Esophagus squamous epithelium (tissue), 4 donors: ENCODE measurements around the gene GDPD1.

Experiments
- POLR2A ChIP-seq, 4 donors: fragments of 450-650 bp; IDR thresholded peaks; one replicate each; pipeline ENCODE4 v1.6.1; 2017; ENCODE audit warnings: antibody characterized with exemption in 4 of 4, mild to moderate bottlenecking in 4 of 4, moderate library complexity in 3 of 4
- TF ChIP-seq, protein P1 (sequence below), 6 experiments: fragments of 450-650 bp in 4 of 6; fragments of 200-600 bp in 2 of 6; sonication (generic) in 2 of 6; IDR thresholded peaks; one replicate each; pipeline ENCODE4 v1.5.1; 2016 to 2019; ENCODE audit warnings: antibody characterized with exemption in 6 of 6, mild to moderate bottlenecking in 4 of 6, moderate library complexity in 4 of 6

- TF ChIP-seq, protein P1, sequence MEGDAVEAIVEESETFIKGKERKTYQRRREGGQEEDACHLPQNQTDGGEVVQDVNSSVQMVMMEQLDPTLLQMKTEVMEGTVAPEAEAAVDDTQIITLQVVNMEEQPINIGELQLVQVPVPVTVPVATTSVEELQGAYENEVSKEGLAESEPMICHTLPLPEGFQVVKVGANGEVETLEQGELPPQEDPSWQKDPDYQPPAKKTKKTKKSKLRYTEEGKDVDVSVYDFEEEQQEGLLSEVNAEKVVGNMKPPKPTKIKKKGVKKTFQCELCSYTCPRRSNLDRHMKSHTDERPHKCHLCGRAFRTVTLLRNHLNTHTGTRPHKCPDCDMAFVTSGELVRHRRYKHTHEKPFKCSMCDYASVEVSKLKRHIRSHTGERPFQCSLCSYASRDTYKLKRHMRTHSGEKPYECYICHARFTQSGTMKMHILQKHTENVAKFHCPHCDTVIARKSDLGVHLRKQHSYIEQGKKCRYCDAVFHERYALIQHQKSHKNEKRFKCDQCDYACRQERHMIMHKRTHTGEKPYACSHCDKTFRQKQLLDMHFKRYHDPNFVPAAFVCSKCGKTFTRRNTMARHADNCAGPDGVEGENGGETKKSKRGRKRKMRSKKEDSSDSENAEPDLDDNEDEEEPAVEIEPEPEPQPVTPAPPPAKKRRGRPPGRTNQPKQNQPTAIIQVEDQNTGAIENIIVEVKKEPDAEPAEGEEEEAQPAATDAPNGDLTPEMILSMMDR (IDR thresholded peaks at IDR 0.05) = no peak
- TF ChIP-seq POLR2A (IDR thresholded peaks at IDR 0.05) = no peak
Observed at GRCh38 chr17:59277031-59277430, 56.7 kb downstream of the GDPD1 start.
